ENCODE measurements around the gene RBM20. TPM values are rescaled to one million over a fixed set of nuclear protein-coding genes. Genes with fewer than 3 reads are reported as not detected.

Gene RBM20
- total and polyA plus RNA-seq, 2 donors from 2014 or later = 0.88 to 2.1 TPM

GRCh38 chr10:110829721-110830410 lies 185.7 kb downstream of the RBM20 start:
- FAIRE-seq (no peak), DNase-seq (no peak)
- H3K4me3 ChIP-seq (ENCODE audit: low read length in 3 of 3) = no peak overlapping the region
- H3K27ac ChIP-seq (ENCODE audit: low read depth in 2 of 2, low read length in 2 of 2) = no peak overlapping the region
- H3K9ac ChIP-seq (ENCODE audit: low read length in 3 of 3) = no peak overlapping the region
- H3K4me1 ChIP-seq (ENCODE audit: control insufficient read depth in 2 of 3, insufficient read depth in 2 of 3, low read depth in 1 of 3, low read length in 3 of 3) = peaks cover 6 to 9% (median 7%) of the 10 kb centered on the region in 3 donors
- H3K9me3 ChIP-seq (ENCODE audit: control insufficient read depth in 2 of 3, insufficient read depth in 1 of 3, low read length in 3 of 3) = no peaks in the 10 kb centered on the region
- H3K27me3 ChIP-seq (ENCODE audit: control insufficient read depth, insufficient read depth, low read length) = no peaks in the 10 kb centered on the region
- intact Hi-C loops (cut with DNase I) = no loop called here
- H3K36me3 ChIP-seq (ENCODE audit: control insufficient read depth in 2 of 3, insufficient read depth in 3 of 3, low read length in 3 of 3) = no peaks in the 10 kb centered on the region
- no peak for TF ChIP-seq CTCF (IDR thresholded peaks at IDR 0.05; ENCODE audit: borderline replicate concordance, extremely low read depth, insufficient read depth)

- peak in 3 of 5 donors; percentile 71 to 76 (median 71) for DNase-seq
- intact Hi-C loops (cut with DNase I) = no loop called here
- H3K9ac ChIP-seq (ENCODE audit: low read length in 3 of 3) = no peak overlapping the region
- peak overlapping the region; percentile 14 to 49 for H3K27ac ChIP-seq (ENCODE audit: low read depth in 2 of 2, low read length in 2 of 2)
- H3K4me3 ChIP-seq (ENCODE audit: low read length in 3 of 3) = no peak overlapping the region
- no peaks in the 10 kb centered on the region for H3K9me3 ChIP-seq (ENCODE audit: control insufficient read depth in 2 of 3, insufficient read depth in 1 of 3, low read length in 3 of 3)
- peaks cover 12 to 23% (median 13%) of the 10 kb centered on the region in 3 donors for H3K4me1 ChIP-seq (ENCODE audit: control insufficient read depth in 2 of 3, insufficient read depth in 2 of 3, low read depth in 1 of 3, low read length in 3 of 3)
- no peak for TF ChIP-seq CTCF (IDR thresholded peaks at IDR 0.05; ENCODE audit: borderline replicate concordance, extremely low read depth, insufficient read depth)
- FAIRE-seq = no peak
- H3K36me3 ChIP-seq (ENCODE audit: control insufficient read depth in 2 of 3, insufficient read depth in 3 of 3, low read length in 3 of 3) = no peaks in the 10 kb centered on the region
- no peaks in the 10 kb centered on the region for H3K27me3 ChIP-seq (ENCODE audit: control insufficient read depth, insufficient read depth, low read length)
Observed at GRCh38 chr10:110833234-110833940, 189.3 kb downstream of the RBM20 start.

GRCh38 chr10:110833941-110834628 lies 189.9 kb downstream of the RBM20 start:
- Histone ChIP-seq H3K4me3 (ENCODE audit: low read length in 3 of 3) (no peak overlapping the region), H3K36me3 (ENCODE audit: control insufficient read depth in 2 of 3, insufficient read depth in 3 of 3, low read length in 3 of 3) (no peaks in the 10 kb centered on the region), H3K27ac (ENCODE audit: low read depth in 2 of 2, low read length in 2 of 2) (peak overlapping the region; percentile 49 to 71), H3K27me3 (ENCODE audit: control insufficient read depth, insufficient read depth, low read length) (no peaks in the 10 kb centered on the region), H3K4me1 (ENCODE audit: control insufficient read depth in 2 of 3, insufficient read depth in 2 of 3, low read depth in 1 of 3, low read length in 3 of 3) (peaks cover 12 to 23% (median 13%) of the 10 kb centered on the region in 3 donors), H3K9me3 (ENCODE audit: control insufficient read depth in 2 of 3, insufficient read depth in 1 of 3, low read length in 3 of 3) (no peaks in the 10 kb centered on the region), H3K9ac (ENCODE audit: low read length in 3 of 3) (peak overlapping the region in 1 of 3 donors; percentile 14)
- intact Hi-C loops (cut with DNase I) = no loop called here
- TF ChIP-seq CTCF (IDR thresholded peaks at IDR 0.05; ENCODE audit: borderline replicate concordance, extremely low read depth, insufficient read depth) = no peak
- FAIRE-seq = no peak
- no peak for DNase-seq
